ENCODE data around the gene KLRC3. TPM values are rescaled to one million over a fixed set of nuclear protein-coding genes. Genes with fewer than 3 reads are reported as not detected.
"Not testable (repeated sequence)": the region's sequence is repeated elsewhere in the genome, so short reads cannot be mapped to it uniquely, and the experiment has no call there.

Gene KLRC3
- total and polyA plus RNA-seq, 10 donors, result 0.13 to 5.8 (median 2.3) TPM

GRCh38 chr12:10372559-10372958, 47.8 kb downstream of the KLRC3 start:
- TF ChIP-seq POLR2AphosphoS5 (IDR thresholded peaks at IDR 0.05), result peak; percentile 15 to 51 (median 34)
- no peak for TF ChIP-seq CTCF (IDR thresholded peaks at IDR 0.05 in 8 of 11, conservative IDR thresholded peaks at IDR 0.05 in 3 of 11)
- no peak for TF ChIP-seq POLR2A (IDR thresholded peaks at IDR 0.05)
- WGBS, 5 donors, result 13 to 31% (median 25%) methylated on average over 1 of the region's 1 CpG
- H3K36me3 ChIP-seq, result no peaks in the 10 kb centered on the region
- DNase-seq, result no peak
- H3K27ac ChIP-seq, result peak overlapping the region in 5 of 8 donors; percentile 18 to 58 (median 22)
- intact Hi-C loops (cut with DNase I; ENCODE audit: low total_unique reads), result no loop called here
- H3K27me3 ChIP-seq (replicated peaks in 1 of 7), result no peaks in the 10 kb centered on the region
- H3K9me3 ChIP-seq, result peaks cover 0 to 9% (median 0%) of the 10 kb centered on the region in 8 donors
- H3K4me1 ChIP-seq, result peaks cover 0 to 78% (median 26%) of the 10 kb centered on the region in 6 donors
- H3K4me3 ChIP-seq, result no peak overlapping the region

GRCh38 chr12:10371893-10372535, 48.4 kb downstream of the KLRC3 start:
- DNase-seq; H3K4me3 ChIP-seq; H3K27me3 ChIP-seq (replicated peaks in 1 of 7); H3K36me3 ChIP-seq; H3K9me3 ChIP-seq; intact Hi-C loops (cut with DNase I; ENCODE audit: low total_unique reads): not testable (repeated sequence)
- WGBS, 5 donors, result 45 to 60% (median 51%) methylated on average over 6 of the region's 6 CpGs
- peaks cover 0 to 82% (median 28%) of the 10 kb centered on the region in 6 donors for H3K4me1 ChIP-seq
- peak overlapping the region in 4 of 8 donors; percentile 18 to 58 (median 28) for H3K27ac ChIP-seq

GRCh38 chr12:10369557-10370415, 50.6 kb downstream of the KLRC3 start:
- intact Hi-C loops (cut with DNase I; ENCODE audit: low total_unique reads), result no loop called here
- TF ChIP-seq POLR2A (IDR thresholded peaks at IDR 0.05) (no peak), POLR2AphosphoS5 (IDR thresholded peaks at IDR 0.05) (no peak), CTCF (IDR thresholded peaks at IDR 0.05 in 8 of 11, conservative IDR thresholded peaks at IDR 0.05 in 3 of 11) (no peak)
- no peak overlapping the region for H3K4me3 ChIP-seq
- peaks cover 0 to 10% (median 0%) of the 10 kb centered on the region in 8 donors for H3K9me3 ChIP-seq
- no peak for DNase-seq
- no peaks in the 10 kb centered on the region for H3K36me3 ChIP-seq
- H3K27me3 ChIP-seq (replicated peaks in 1 of 7), result no peaks in the 10 kb centered on the region
- H3K4me1 ChIP-seq, result peaks cover 5 to 92% (median 37%) of the 10 kb centered on the region in 6 donors
- H3K27ac ChIP-seq, result peak overlapping the region in 4 of 8 donors; percentile 5 to 53 (median 20)
- 80 to 91% (median 86%) methylated on average over 8 of the region's 8 CpGs for WGBS, 5 donors

GRCh38 chr12:10368206-10369171, 51.9 kb downstream of the KLRC3 start:
- Histone ChIP-seq H3K4me1 (peaks cover 11 to 90% (median 44%) of the 10 kb centered on the region in 6 donors), H3K27me3 (replicated peaks in 1 of 7) (no peaks in the 10 kb centered on the region), H3K9me3 (peaks cover 0 to 10% (median 0%) of the 10 kb centered on the region in 8 donors), H3K36me3 (no peaks in the 10 kb centered on the region), H3K4me3 (no peak overlapping the region), H3K27ac (peak overlapping the region in 6 of 8 donors; percentile 19 to 69 (median 39))
- TF ChIP-seq CTCF (IDR thresholded peaks at IDR 0.05 in 8 of 11, conservative IDR thresholded peaks at IDR 0.05 in 3 of 11), result no peak
- TF ChIP-seq POLR2A (IDR thresholded peaks at IDR 0.05), result no peak
- no peak for TF ChIP-seq POLR2AphosphoS5 (IDR thresholded peaks at IDR 0.05)
- DNase-seq, result no peak
- intact Hi-C loops (cut with DNase I; ENCODE audit: low total_unique reads), result no loop called here
- 64 to 88% (median 87%) methylated on average over 10 of the region's 10 CpGs for WGBS, 5 donors

GRCh38 chr12:10367714-10368113, 52.7 kb downstream of the KLRC3 start:
- WGBS, 5 donors, result 65 to 85% (median 72%) methylated on average over 4 of the region's 4 CpGs
- DNase-seq; H3K4me3 ChIP-seq; intact Hi-C loops (cut with DNase I; ENCODE audit: low total_unique reads); H3K36me3 ChIP-seq; H3K9me3 ChIP-seq; H3K27me3 ChIP-seq (replicated peaks in 1 of 7): not testable (repeated sequence)
- Histone ChIP-seq H3K4me1 (peaks cover 10 to 90% (median 42%) of the 10 kb centered on the region in 6 donors), H3K27ac (peak overlapping the region in 2 of 8 donors; percentile 6 to 69)

All from spleen (tissue), 11 donors.